K562 (cell line): ENCODE results near the gene ARHGAP33. TPM values are rescaled to one million over a fixed set of nuclear protein-coding genes. Genes with fewer than 3 reads are reported as not detected.

Experiments
- ATF6 ChIP-seq: sonication (generic); formaldehyde crosslinking; IDR thresholded peaks from 2 replicates; pipeline ENCODE4 v1.4.0; 2020; ENCODE audit warnings: mild to moderate bottlenecking, missing genetic modification reagents
- CREB3 ChIP-seq: fragments of 450-650 bp; conservative IDR thresholded peaks from 2 replicates; pipeline ENCODE4 v1.6.1; 2016; ENCODE audit warnings: missing genetic modification characterization, low read depth, mild to moderate bottlenecking, missing compliant biosample characterization, moderate library complexity
- CREBBP ChIP-seq: IDR thresholded peaks from one replicate; pipeline ENCODE4 v1.6.1; 2012; ENCODE audit warnings: low read depth, mild to moderate bottlenecking, control low read depth, inconsistent platforms, low read length
- GTF3C2 ChIP-seq: IDR thresholded peaks from 3 replicates; pipeline ENCODE4 v1.6.1; 2011; ENCODE audit warnings: borderline replicate concordance, mild to moderate bottlenecking, moderate library complexity; ENCODE audit not compliant: insufficient read length; ENCODE audit errors: extremely low read depth
- JUND ChIP-seq, 2 experiments: IDR thresholded peaks; 2 replicates in 1 of 2; 3 replicates in 1 of 2; pipeline ENCODE4 v1.6.1; 2011; ENCODE audit warnings: borderline replicate concordance in 2 of 2, low read depth in 2 of 2, low read length in 2 of 2, improper control_type of control experiment in 1 of 2, missing biosample characterization in 1 of 2, missing genetic modification characterization in 1 of 2, missing genetic modification reagents in 1 of 2
- OTX1 ChIP-seq: fragments of 450-650 bp; formaldehyde crosslinking; IDR thresholded peaks from 2 replicates; pipeline ENCODE4 v1.4.0; 2022; ENCODE audit warnings: mild to moderate bottlenecking
- SMAD4 ChIP-seq: fragments of 250-450 bp; sonication (Bioruptor Pico); conservative IDR thresholded peaks from 2 replicates; pipeline ENCODE4 v1.8.0; 2021; ENCODE audit warnings: inconsistent platforms, mild to moderate bottlenecking, moderate library complexity
- ZKSCAN8 ChIP-seq: fragments of 200-800 bp; sonication (Bioruptor generic); IDR thresholded peaks from 2 replicates; pipeline ENCODE4 v1.6.1; 2016; ENCODE audit warnings: missing genetic modification characterization, missing compliant biosample characterization
- ZNF263 ChIP-seq: sonication (generic); formaldehyde crosslinking; IDR thresholded peaks from 2 replicates; pipeline ENCODE4 v1.8.0; 2022; ENCODE audit warnings: mild to moderate bottlenecking, missing genetic modification reagents, borderline replicate concordance
- ZNF586 ChIP-seq: fragments of 450-650 bp; formaldehyde crosslinking; conservative IDR thresholded peaks from 2 replicates; pipeline ENCODE4 v1.4.0; 2020; ENCODE audit warnings: mild to moderate bottlenecking, moderate library complexity
- ZNF780A ChIP-seq: fragments of 250-450 bp; sonication (Bioruptor Pico); IDR thresholded peaks from 2 replicates; pipeline ENCODE4 v1.5.0; 2021; ENCODE audit warnings: mild to moderate bottlenecking
- polyA plus RNA-seq, 8 experiments: library from polyadenylated mRNA; depleted of rRNA in 4 of 8; stranded (reverse) in 5 of 8; unstranded in 3 of 8; fragments of >200 nt; fragmentation: Nextera tagmentation in 2 of 8; fragmentation: Illumina TruSeq in 1 of 8; extraction: Ambion mirVana in 2 of 8; extraction: Trizol in 1 of 8; gene quantifications; 2 replicates each; pipeline versions ENCODE4 v1.2.1 to v1.2.3, GENCODE V29; 2011 to 2014; ENCODE audit warnings: inconsistent platforms in 1 of 8, missing spikeins in 1 of 8
- total RNA-seq, 7 experiments: library from RNA; depleted of rRNA in 6 of 7; stranded (reverse); fragments of >200 nt in 6 of 7; fragmentation: Illumina TruSeq in 2 of 7; extraction: Trizol in 2 of 7; gene quantifications; 2 replicates each; pipeline versions ENCODE4 v1.2.1 to v1.2.3, GENCODE V29; 2011 to 2021; ENCODE audit warnings: low replicate concordance in 1 of 7
- TF ChIP-seq, protein P1 (sequence below): sonication (generic); formaldehyde crosslinking; IDR thresholded peaks from 2 replicates; pipeline ENCODE4 v1.8.0; 2022; ENCODE audit warnings: missing genetic modification reagents, mild to moderate bottlenecking, borderline replicate concordance

Gene ARHGAP33
- total and polyA plus RNA-seq, 9 of the 15 experiments (the other 6 are each of a cell fraction or from before 2014, with no cell fraction given) = 0.06 to 26.6 (median 1.6) TPM; not detected in 1

DNA sequence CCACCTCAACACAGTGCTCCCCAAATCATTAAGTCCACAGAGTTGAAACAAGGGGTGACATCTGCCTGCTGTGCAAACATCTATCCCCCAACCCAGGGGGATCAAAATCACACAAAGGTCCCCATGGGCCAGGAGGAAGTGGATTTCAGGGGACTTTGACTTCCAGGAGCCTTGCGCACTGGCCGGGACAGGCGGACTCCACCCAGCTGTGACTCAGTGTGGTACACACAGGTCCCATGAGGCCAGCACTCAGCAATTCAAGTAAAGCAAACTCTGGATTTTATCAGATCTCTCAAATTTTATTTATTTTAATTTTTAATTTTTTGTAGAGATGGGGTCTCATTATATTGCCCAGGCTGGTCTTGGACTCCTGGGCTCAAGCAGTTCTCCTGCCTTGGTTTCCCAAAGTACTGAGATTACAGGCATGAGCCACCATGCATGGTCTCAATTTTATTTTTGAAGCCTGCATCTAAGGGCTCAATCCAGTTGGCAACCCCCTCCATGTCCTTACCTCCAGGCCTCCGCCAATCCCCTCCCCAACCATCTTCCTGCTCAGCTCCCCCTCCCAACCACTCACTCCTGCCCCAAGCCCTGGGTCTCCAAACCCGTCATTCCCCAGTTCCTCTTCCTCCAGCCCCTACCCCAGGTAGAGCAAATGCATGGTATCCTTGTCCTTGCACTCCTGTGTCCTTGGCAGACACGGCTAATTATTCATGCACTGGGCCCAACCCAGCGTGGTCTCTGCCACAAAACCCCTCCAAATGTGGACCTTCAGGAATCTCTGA lies 18.2 kb downstream of the ARHGAP33 start (continued):
- TF ChIP-seq CREB3 (tag) (no peak), JUND (IDR thresholded peaks at IDR 0.05; ENCODE audit: borderline replicate concordance, low read depth, low read length) (0 out of 2 replicates have a peak, but pooled peaks have one; percentile 27), JUND (tag; IDR thresholded peaks at IDR 0.05; ENCODE audit: borderline replicate concordance, low read depth, low read length) (no peak), ZKSCAN8 (CRISPR knock-in tag) (no peak), ATF6 (no peak), OTX1 (CRISPR knock-in tag) (no peak), ZNF586 (CRISPR knock-in tag) (no peak), ZNF780A (CRISPR knock-in tag) (no peak), CREBBP (no peak), GTF3C2 (no peak), ZNF263 (CRISPR knock-in tag) (peak; percentile 19; the same call in 1 of the 2 replicates), SMAD4 (no peak)
- TF ChIP-seq, protein P1, sequence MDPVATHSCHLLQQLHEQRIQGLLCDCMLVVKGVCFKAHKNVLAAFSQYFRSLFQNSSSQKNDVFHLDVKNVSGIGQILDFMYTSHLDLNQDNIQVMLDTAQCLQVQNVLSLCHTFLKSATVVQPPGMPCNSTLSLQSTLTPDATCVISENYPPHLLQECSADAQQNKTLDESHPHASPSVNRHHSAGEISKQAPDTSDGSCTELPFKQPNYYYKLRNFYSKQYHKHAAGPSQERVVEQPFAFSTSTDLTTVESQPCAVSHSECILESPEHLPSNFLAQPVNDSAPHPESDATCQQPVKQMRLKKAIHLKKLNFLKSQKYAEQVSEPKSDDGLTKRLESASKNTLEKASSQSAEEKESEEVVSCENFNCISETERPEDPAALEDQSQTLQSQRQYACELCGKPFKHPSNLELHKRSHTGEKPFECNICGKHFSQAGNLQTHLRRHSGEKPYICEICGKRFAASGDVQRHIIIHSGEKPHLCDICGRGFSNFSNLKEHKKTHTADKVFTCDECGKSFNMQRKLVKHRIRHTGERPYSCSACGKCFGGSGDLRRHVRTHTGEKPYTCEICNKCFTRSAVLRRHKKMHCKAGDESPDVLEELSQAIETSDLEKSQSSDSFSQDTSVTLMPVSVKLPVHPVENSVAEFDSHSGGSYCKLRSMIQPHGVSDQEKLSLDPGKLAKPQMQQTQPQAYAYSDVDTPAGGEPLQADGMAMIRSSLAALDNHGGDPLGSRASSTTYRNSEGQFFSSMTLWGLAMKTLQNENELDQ (CRISPR knock-in tag) = no peak
